HepG2 (cell line): ENCODE data around the gene PTPRE. TPM values are rescaled to one million over a fixed set of nuclear protein-coding genes. Genes with fewer than 3 reads are reported as not detected.

Source experiments
- ATAC-seq: fragments of 200-7000 bp; cut with Tn5 transposase; 3 replicates; pipeline ENCODE4 v1.9.1; 2020; ENCODE audit warnings: mild to moderate bottlenecking, moderate library complexity
- BruUV-seq: library from RNA; stranded (reverse); fragments of 400-500 nt; replicated peaks from 2 replicates; lab custom pipeline; 2021; lab: Mats Ljungman, UMichigan
- CTCF ChIA-PET: fragments of 300-600 bp; formaldehyde crosslinking; extraction: SDS; loops from one replicate; lab custom pipeline; 2021; ENCODE audit warnings: low total read pairs, inconsistent platforms, low intra/inter-chr PET ratio; lab: Yijun Ruan, JAX
- POLR2A ChIA-PET: fragments of 350-600 bp; sonication (Branson Sonifier 250); formaldehyde crosslinking; loops from one replicate; lab custom pipeline; 2020; ENCODE audit warnings: antibody characterized with exemption, inconsistent platforms; lab: Yijun Ruan, JAX
- DNase-seq: peaks from one replicate; pipeline ENCODE4 v3.0.0-alpha.2; 2015; ENCODE audit warnings: low spot score
- FAIRE-seq: peaks from 3 replicates; lab custom pipeline; 2011; peaks lifted over from hg19 to GRCh38; lab: Jason Lieb, UNC
- H2AFZ ChIP-seq: one replicate; pipeline ENCODE4 v1.6.1; 2011; ENCODE audit warnings: low read length, inconsistent platforms
- H3K27ac ChIP-seq: fragments of 300-600 bp; 3 replicates; pipeline ENCODE4 v1.8.0; 2011; ENCODE audit warnings: mixed run types, mild to moderate bottlenecking, mixed read lengths, low read length, inconsistent platforms; ENCODE audit not compliant: insufficient read depth; ENCODE audit errors: extremely low read length
- H3K27me3 ChIP-seq, 2 experiments: fragments of 200-600 bp in 1 of 2; 2 replicates in 1 of 2; 3 replicates in 1 of 2; pipeline versions ENCODE4 v1.6.0 to v1.8.0; 2011; ENCODE audit warnings: low read length in 2 of 2, mild to moderate bottlenecking in 2 of 2, moderate library complexity in 2 of 2, inconsistent platforms in 1 of 2; ENCODE audit not compliant: insufficient read depth in 2 of 2, control insufficient read depth in 1 of 2
- H3K36me3 ChIP-seq, 2 experiments: fragments of 200-600 bp in 1 of 2; replicated peaks in 1 of 2; 2 replicates in 1 of 2; 3 replicates in 1 of 2; pipeline versions ENCODE4 v1.5.1 to v1.8.0; 2011; ENCODE audit warnings: low read length in 2 of 2, inconsistent platforms in 1 of 2; ENCODE audit not compliant: insufficient read depth in 2 of 2, control insufficient read depth in 1 of 2
- H3K4me1 ChIP-seq: 2 replicates; pipeline ENCODE4 v1.5.1; 2012; ENCODE audit warnings: low read length, inconsistent platforms; ENCODE audit not compliant: insufficient read depth
- H3K4me2 ChIP-seq: 2 replicates; pipeline ENCODE4 v1.6.0; 2011; ENCODE audit warnings: low read depth, low read length, inconsistent platforms
- H3K4me3 ChIP-seq, 3 experiments: fragments of 200-600 bp in 1 of 3; sonication (generic), shearing (Covaris generic) in 1 of 3; replicated peaks in 1 of 3; 2 replicates each; pipeline ENCODE4 v1.5.1; 2011 to 2016; ENCODE audit warnings: low read length in 3 of 3, inconsistent platforms in 2 of 3, low read depth in 2 of 3, mild to moderate bottlenecking in 2 of 3, control low read depth in 1 of 3, mixed read lengths in 1 of 3; ENCODE audit not compliant: insufficient read depth in 1 of 3
- H3K79me2 ChIP-seq: one replicate; pipeline ENCODE4 v1.6.1; 2011; ENCODE audit warnings: low read length, inconsistent platforms; ENCODE audit not compliant: insufficient read depth
- H3K9ac ChIP-seq: 2 replicates; pipeline ENCODE4 v1.6.0; 2011; ENCODE audit warnings: mild to moderate bottlenecking, low read depth, low read length, inconsistent platforms; ENCODE audit not compliant: insufficient read depth
- H3K9me3 ChIP-seq: 2 replicates; pipeline ENCODE4 v1.5.1; 2012; ENCODE audit warnings: mild to moderate bottlenecking, low read length
- H4K20me1 ChIP-seq: 2 replicates; pipeline ENCODE4 v1.6.0; 2011; ENCODE audit warnings: inconsistent platforms, mild to moderate bottlenecking, low read length, moderate library complexity; ENCODE audit not compliant: insufficient read depth
- ERF ChIP-seq: IDR thresholded peaks from 2 replicates; pipeline ENCODE4 v1.6.1; 2018; ENCODE audit warnings: missing biosample characterization, missing genetic modification reagents
- KDM6A ChIP-seq: IDR thresholded peaks from 2 replicates; pipeline ENCODE4 v1.6.1; 2016; ENCODE audit warnings: low read depth
- MAFF ChIP-seq: IDR thresholded peaks from 2 replicates; pipeline ENCODE4 v1.6.1; 2011; ENCODE audit warnings: low read depth, low read length, improper control_type of control experiment
- MAFK ChIP-seq, 2 experiments: IDR thresholded peaks in 1 of 2; conservative IDR thresholded peaks in 1 of 2; 2 replicates each; pipeline ENCODE4 v1.6.1; 2011; ENCODE audit warnings: improper control_type of control experiment in 2 of 2, low read length in 2 of 2
- SNAPC2 ChIP-seq: sonication (generic); formaldehyde crosslinking; IDR thresholded peaks from 2 replicates; pipeline ENCODE4 v1.8.1; 2022; ENCODE audit warnings: mild to moderate bottlenecking, missing genetic modification reagents
- USF2 ChIP-seq, 2 experiments: sonication (generic) in 1 of 2; formaldehyde crosslinking in 1 of 2; IDR thresholded peaks; 2 replicates each; pipeline versions ENCODE4 v1.5.1 to v1.6.1; 2011 to 2020; ENCODE audit warnings: borderline replicate concordance in 1 of 2, low read depth in 1 of 2, low read length in 1 of 2, mild to moderate bottlenecking in 1 of 2, missing genetic modification reagents in 1 of 2, moderate library complexity in 1 of 2
- ZNF138 ChIP-seq: sonication (generic); formaldehyde crosslinking; IDR thresholded peaks from 2 replicates; pipeline ENCODE4 v1.5.0; 2020; ENCODE audit warnings: mild to moderate bottlenecking, low read depth, missing genetic modification reagents
- ZNF280D ChIP-seq: sonication (generic); formaldehyde crosslinking; IDR thresholded peaks from 2 replicates; pipeline ENCODE4 v1.5.1; 2020; ENCODE audit warnings: mild to moderate bottlenecking, missing genetic modification reagents
- ZNF772 ChIP-seq: sonication (generic); formaldehyde crosslinking; IDR thresholded peaks from 2 replicates; pipeline ENCODE4 v1.5.0; 2020; ENCODE audit warnings: mild to moderate bottlenecking, missing genetic modification reagents
- ZNF878 ChIP-seq: sonication (generic); formaldehyde crosslinking; IDR thresholded peaks from 2 replicates; pipeline ENCODE4 v1.8.1; 2023; ENCODE audit warnings: mild to moderate bottlenecking, missing genetic modification reagents, moderate library complexity
- WGBS: methylation state at CpG from one replicate; pipeline ENCODE4 v1.1.6; 2017; ENCODE audit warnings: low lambda C conversion rate; 5-methylcytosine and 5-hydroxymethylcytosine counted together
- in situ Hi-C: cut with HindIII; loops from 2 replicates; pipeline ENCODE4 v1.10.0; 2017; ENCODE audit warnings: low pct_unique_long_range_greater_than_20kb; ENCODE audit not compliant: extremely low pct_ligation_motif_present
- intact Hi-C: fragments of 100-400 bp; cut with micrococcal nuclease; formaldehyde crosslinking; loops from one replicate; pipeline ENCODE4 v1.10.0; 2022; ENCODE audit not compliant: unreplicated experiment
- polyA plus RNA-seq, 8 experiments: library from polyadenylated mRNA; depleted of rRNA in 3 of 8; stranded (reverse) in 7 of 8; unstranded in 1 of 8; fragments of >200 nt; fragmentation: Illumina TruSeq in 4 of 8; extraction: Trizol in 4 of 8; gene quantifications; 2 replicates each; pipeline versions ENCODE4 v1.2.1 to v1.2.3, GENCODE V29; 2011 to 2016; ENCODE audit warnings: low read depth in 4 of 8, missing spikeins in 1 of 8, mixed read lengths in 1 of 8; ENCODE audit not compliant: insufficient read depth in 1 of 8
- total RNA-seq, 5 experiments: library from RNA; depleted of rRNA; stranded (reverse); fragments of >200 nt; fragmentation: Illumina TruSeq; extraction: Trizol; gene quantifications; 2 replicates each; pipeline ENCODE4 v1.2.3, GENCODE V29; 2016; ENCODE audit warnings: low read depth in 1 of 5
- TF ChIP-seq, protein P1 (sequence below): sonication (generic); formaldehyde crosslinking; IDR thresholded peaks from 2 replicates; pipeline ENCODE4 v1.4.0; 2020; ENCODE audit warnings: missing genetic modification reagents

Gene PTPRE
- total and polyA plus RNA-seq, 2 of the 13 experiments (the other 11 are each of a cell fraction or from before 2014, with no cell fraction given), result 0.01 to 0.02 TPM

GRCh38 chr10:127896590-127896989 is 10.3 kb upstream of the PTPRE start:
- Histone ChIP-seq H3K9me3 (no peaks in the 10 kb centered on the region), H3K79me2 (no peaks in the 10 kb centered on the region), H3K9ac (no peak overlapping the region), H3K36me3 (no peaks in the 10 kb centered on the region), H3K27ac (no peak overlapping the region), H3K4me1 (peaks cover 9% of the 10 kb centered on the region), H3K27me3 (no peaks in the 10 kb centered on the region), H3K4me3 (no peak overlapping the region), H4K20me1 (no peaks in the 10 kb centered on the region), H3K4me2 (no peak overlapping the region), H2AFZ (no peak overlapping the region)
- ChIA-PET CTCF (no interaction called here), POLR2A (no interaction called here)
- ATAC-seq (no peak), DNase-seq (no peak), FAIRE-seq (no peak)
- intact Hi-C loops, result no loop called here
- no TSS peak for BruUV-seq
- TF ChIP-seq ZNF138, result no peak
- TF ChIP-seq ZNF878 (CRISPR knock-in tag), result no peak
- TF ChIP-seq MAFK (conservative IDR thresholded peaks at IDR 0.05 in 1 of 2, IDR thresholded peaks at IDR 0.05 in 1 of 2; ENCODE audit: low read length in 2 of 2), result peak in 1 of 2 experiments; percentile 66; a peak in 2 of 4 replicates
- TF ChIP-seq MAFF, result peak; percentile 55; the same call in 1 of the 2 replicates
- TF ChIP-seq, protein P1, sequence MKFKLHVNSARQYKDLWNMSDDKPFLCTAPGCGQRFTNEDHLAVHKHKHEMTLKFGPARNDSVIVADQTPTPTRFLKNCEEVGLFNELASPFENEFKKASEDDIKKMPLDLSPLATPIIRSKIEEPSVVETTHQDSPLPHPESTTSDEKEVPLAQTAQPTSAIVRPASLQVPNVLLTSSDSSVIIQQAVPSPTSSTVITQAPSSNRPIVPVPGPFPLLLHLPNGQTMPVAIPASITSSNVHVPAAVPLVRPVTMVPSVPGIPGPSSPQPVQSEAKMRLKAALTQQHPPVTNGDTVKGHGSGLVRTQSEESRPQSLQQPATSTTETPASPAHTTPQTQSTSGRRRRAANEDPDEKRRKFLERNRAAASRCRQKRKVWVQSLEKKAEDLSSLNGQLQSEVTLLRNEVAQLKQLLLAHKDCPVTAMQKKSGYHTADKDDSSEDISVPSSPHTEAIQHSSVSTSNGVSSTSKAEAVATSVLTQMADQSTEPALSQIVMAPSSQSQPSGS, result no peak
- in situ Hi-C loops, result no loop called here

DNA sequence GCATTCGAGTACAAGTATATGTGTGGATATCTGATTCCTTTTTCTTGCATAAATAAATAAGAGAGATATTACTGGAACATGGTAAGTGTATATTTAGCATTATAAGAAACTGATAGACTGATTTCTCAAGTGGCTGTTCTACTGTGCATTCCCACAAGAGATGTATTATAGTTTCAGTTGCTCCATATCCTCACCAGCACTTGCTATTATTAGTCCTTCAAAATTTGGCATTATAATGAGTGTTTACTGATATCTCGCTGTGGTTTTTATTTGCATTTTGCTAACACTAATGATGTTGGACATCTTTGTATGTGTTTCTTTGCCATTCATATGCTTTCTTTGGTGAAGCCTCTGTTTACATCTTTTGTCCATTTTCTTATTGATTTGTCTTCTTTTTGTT is 9.7 kb upstream of the PTPRE start:
- Histone ChIP-seq H3K4me2 (no peak overlapping the region), H3K4me3 (no peak overlapping the region), H3K36me3 (no peaks in the 10 kb centered on the region), H3K27ac (no peak overlapping the region), H4K20me1 (no peaks in the 10 kb centered on the region), H3K4me1 (peaks cover 9% of the 10 kb centered on the region), H3K9me3 (no peaks in the 10 kb centered on the region), H3K9ac (no peak overlapping the region), H3K27me3 (no peaks in the 10 kb centered on the region), H2AFZ (no peak overlapping the region), H3K79me2 (no peaks in the 10 kb centered on the region)
- 27% methylated on average over 2 of the region's 2 CpGs for WGBS
- DNase-seq (no peak), ATAC-seq (no peak), FAIRE-seq (no peak)
- in situ Hi-C loops, result no loop called here
- CTCF ChIA-PET, result no interaction called here
- intact Hi-C loops, result no loop called here
- POLR2A ChIA-PET, result no interaction called here
- no TSS peak for BruUV-seq
- TF ChIP-seq SNAPC2 (CRISPR knock-in tag), result no peak
- no peak for TF ChIP-seq ZNF280D (CRISPR knock-in tag)
- no peak for TF ChIP-seq USF2 (IDR thresholded peaks at IDR 0.05; ENCODE audit: low read depth, low read length)
- TF ChIP-seq USF2 (CRISPR knock-in tag; IDR thresholded peaks at IDR 0.05; ENCODE audit: borderline replicate concordance), result no peak
- no peak for TF ChIP-seq KDM6A
- no peak for TF ChIP-seq ERF (CRISPR knock-in tag)
- no peak for TF ChIP-seq ZNF772 (CRISPR knock-in tag)
